Adrenal gland (tissue), 5 donors: Measurements from ENCODE around the gene ARFGEF2.

Source experiments
- CTCF ChIP-seq, 6 experiments: fragments of 450-650 bp in 4 of 6; fragments of 200-600 bp in 2 of 6; sonication (generic) in 1 of 6; IDR thresholded peaks; 1 replicate in 5 of 6; 2 replicates in 1 of 6; pipeline versions ENCODE4 v1.5.1 to v1.8.0; 2016 to 2021; ENCODE audit warnings: antibody characterized with exemption in 6 of 6, mild to moderate bottlenecking in 2 of 6, moderate library complexity in 1 of 6
- POLR2A ChIP-seq, 2 donors: fragments of 450-650 bp; IDR thresholded peaks; one replicate each; pipeline ENCODE4 v1.6.1; 2017; ENCODE audit warnings: antibody characterized with exemption in 2 of 2, mild to moderate bottlenecking in 2 of 2, moderate library complexity in 1 of 2
- donor health status: DM: no; HTN: no; CAD: no.

- TF ChIP-seq CTCF (IDR thresholded peaks at IDR 0.05), result no peak
- TF ChIP-seq POLR2A (IDR thresholded peaks at IDR 0.05), result no peak
Measured at GRCh38 chr20:48937674-48938073, 16.2 kb downstream of the ARFGEF2 start.
